HCT116 (cell line): Measurements from ENCODE around the gene AIRE. TPM values are rescaled to one million over a fixed set of nuclear protein-coding genes. Genes with fewer than 3 reads are reported as not detected.

ENCODE experiments used
- ATAC-seq: fragments of 200-7000 bp; cut with Tn5 transposase; 2 replicates; pipeline ENCODE4 v1.9.1; 2020; ENCODE audit warnings: mild to moderate bottlenecking, moderate library complexity
- BruUV-seq: library from RNA; stranded (reverse); fragments of 400-500 nt; replicated peaks from 2 replicates; lab custom pipeline; 2021; lab: Mats Ljungman, UMichigan
- CTCF ChIA-PET: fragments of 300-600 bp; sonication (Branson Sonifier 250); formaldehyde crosslinking; loops from one replicate; lab custom pipeline; 2021; ENCODE audit warnings: antibody characterized with exemption; lab: Charles Lee
- POLR2A ChIA-PET: fragments of 300-600, 350-600 bp; sonication (Branson Sonifier 250); formaldehyde crosslinking; loops from one replicate; lab custom pipeline; 2021; ENCODE audit warnings: antibody characterized with exemption; lab: Charles Lee
- RAD21 ChIA-PET, 2 experiments: fragments of 300-600 bp; sonication (Branson Sonifier 250); formaldehyde crosslinking; loops; one replicate each; lab custom pipeline; 2023; ENCODE audit warnings: low total read pairs in 2 of 2; ENCODE audit not compliant: uncharacterized antibody in 2 of 2, unreplicated experiment in 2 of 2, low non-redundant PET in 1 of 2; lab: Charles Lee
- DNase-seq: peaks from one replicate; pipeline ENCODE4 v3.0.0-alpha.2; 2010; ENCODE audit warnings: low read depth, low spot score
- H2AFZ ChIP-seq: fragments of 200-600 bp; shearing (Covaris generic), sonication (generic); 2 replicates; pipeline ENCODE4 v1.6.1; 2017; ENCODE audit warnings: low read depth, mixed run types, mixed read lengths, antibody characterized with exemption, low read length; ENCODE audit not compliant: poor library complexity, severe bottlenecking
- H3K27ac ChIP-seq: 2 replicates; pipeline ENCODE4 v1.5.1; 2012; ENCODE audit warnings: low read depth, low read length
- H3K27me3 ChIP-seq: fragments of 200-600 bp; sonication (generic); 2 replicates; pipeline ENCODE4 v1.6.1; 2016; ENCODE audit warnings: mixed run types, low read length, mixed read lengths; ENCODE audit not compliant: insufficient read depth
- H3K36me3 ChIP-seq, 2 experiments: fragments of 200-500 bp in 1 of 2; fragments of 200-600 bp in 1 of 2; sonication (Bioruptor generic) in 1 of 2; sonication (generic) in 1 of 2; 2 replicates each; pipeline versions ENCODE4 v1.5.1 to v1.6.1; 2014 to 2016; ENCODE audit warnings: low read length in 2 of 2, inconsistent platforms in 1 of 2, mixed read lengths in 1 of 2, mixed run types in 1 of 2; ENCODE audit not compliant: insufficient read depth in 2 of 2, control insufficient read depth in 1 of 2
- H3K4me1 ChIP-seq, 2 experiments: fragments of 200-600 bp in 1 of 2; sonication (generic) in 1 of 2; 2 replicates each; pipeline versions ENCODE4 v1.5.1 to v1.6.1; 2012 to 2017; ENCODE audit warnings: low read length in 2 of 2, inconsistent platforms in 1 of 2, mild to moderate bottlenecking in 1 of 2, mixed read lengths in 1 of 2, mixed run types in 1 of 2, moderate library complexity in 1 of 2; ENCODE audit not compliant: insufficient read depth in 2 of 2, control insufficient read depth in 1 of 2
- H3K4me2 ChIP-seq: fragments of 200-600 bp; sonication (generic); 2 replicates; pipeline ENCODE4 v1.6.1; 2017; ENCODE audit warnings: mixed run types, low read length, mixed read lengths
- H3K4me3 ChIP-seq, 2 experiments: fragments of 200-600 bp in 1 of 2; sonication (generic) in 1 of 2; replicated peaks in 1 of 2; 2 replicates each; pipeline ENCODE4 v1.5.1; 2011 to 2016; ENCODE audit warnings: low read length in 2 of 2, control low read depth in 1 of 2, low read depth in 1 of 2, mild to moderate bottlenecking in 1 of 2, mixed read lengths in 1 of 2, mixed run types in 1 of 2
- H3K79me2 ChIP-seq: fragments of 200-600 bp; sonication (generic); 2 replicates; pipeline ENCODE4 v1.6.1; 2017; ENCODE audit warnings: mild to moderate bottlenecking, mixed run types, low read length, moderate library complexity, mixed read lengths; ENCODE audit not compliant: insufficient read depth
- H3K9ac ChIP-seq: fragments of 200-600 bp; sonication (generic); 2 replicates; pipeline ENCODE4 v1.6.1; 2016; ENCODE audit warnings: low read length, mixed read lengths
- H3K9me2 ChIP-seq: fragments of 200-600 bp; sonication (generic), shearing (Covaris generic); 2 replicates; pipeline ENCODE4 v1.6.1; 2017; ENCODE audit warnings: mixed run types, mild to moderate bottlenecking, moderate library complexity; ENCODE audit not compliant: insufficient read depth
- H3K9me3 ChIP-seq, 2 experiments: fragments of 200-500 bp in 1 of 2; fragments of 200-600 bp in 1 of 2; sonication (Bioruptor generic) in 1 of 2; sonication (generic) in 1 of 2; 2 replicates each; pipeline ENCODE4 v1.6.1; 2014 to 2017; ENCODE audit warnings: low read length in 2 of 2, mixed read lengths in 2 of 2, inconsistent platforms in 1 of 2, low read depth in 1 of 2, mild to moderate bottlenecking in 1 of 2, mixed run types in 1 of 2, moderate library complexity in 1 of 2; ENCODE audit not compliant: control insufficient read depth in 1 of 2, insufficient read depth in 1 of 2
- H4K20me1 ChIP-seq: fragments of 200-600 bp; sonication (generic), shearing (Covaris generic); 2 replicates; pipeline ENCODE4 v1.6.1; 2017; ENCODE audit warnings: mixed run types, mild to moderate bottlenecking, moderate library complexity; ENCODE audit not compliant: insufficient read depth
- ATF3 ChIP-seq: IDR thresholded peaks from 2 replicates; pipeline ENCODE4 v1.6.1; 2012
- CBX3 ChIP-seq: IDR thresholded peaks from 2 replicates; pipeline ENCODE4 v1.6.1; 2012; ENCODE audit warnings: low read depth
- CEBPB ChIP-seq: IDR thresholded peaks from 2 replicates; pipeline ENCODE4 v1.6.1; 2012; ENCODE audit warnings: low read depth
- EGR1 ChIP-seq: IDR thresholded peaks from 2 replicates; pipeline ENCODE4 v1.6.1; 2012; ENCODE audit warnings: low read depth
- ELF1 ChIP-seq: IDR thresholded peaks from 2 replicates; pipeline ENCODE4 v1.6.1; 2012; ENCODE audit warnings: low read depth, borderline replicate concordance
- EZH2 ChIP-seq: fragments of 200-600 bp; sonication (generic); IDR thresholded peaks from 2 replicates; pipeline ENCODE4 v1.6.1; 2017; ENCODE audit warnings: antibody characterized with exemption, mixed run types
- EZH2phosphoT487 ChIP-seq: fragments of 200-600 bp; IDR thresholded peaks from 2 replicates; pipeline ENCODE4 v1.6.1; 2018; ENCODE audit warnings: antibody characterized with exemption, borderline replicate concordance
- FOSL1 ChIP-seq: IDR thresholded peaks from 2 replicates; pipeline ENCODE4 v1.6.1; 2012; ENCODE audit warnings: low read depth
- POLR2A ChIP-seq: IDR thresholded peaks from 2 replicates; pipeline ENCODE4 v1.7.0; 2011; ENCODE audit warnings: borderline replicate concordance; ENCODE audit not compliant: insufficient read depth, insufficient read length; ENCODE audit errors: extremely low read depth
- POLR2AphosphoS5 ChIP-seq: IDR thresholded peaks from 2 replicates; pipeline ENCODE4 v1.6.1; 2011; ENCODE audit warnings: mild to moderate bottlenecking, low read depth, low read length, moderate library complexity
- RAD21 ChIP-seq: IDR thresholded peaks from 2 replicates; pipeline ENCODE4 v1.6.1; 2012; ENCODE audit warnings: low read depth, mild to moderate bottlenecking
- REST ChIP-seq: IDR thresholded peaks from 2 replicates; pipeline ENCODE4 v1.6.1; 2012; ENCODE audit warnings: low read depth
- SP1 ChIP-seq: IDR thresholded peaks from 2 replicates; pipeline ENCODE4 v1.6.1; 2012; ENCODE audit warnings: low read depth
- SRF ChIP-seq: IDR thresholded peaks from 2 replicates; pipeline ENCODE4 v1.6.1; 2012; ENCODE audit warnings: low read depth
- TCF7L2 ChIP-seq: IDR thresholded peaks from 2 replicates; pipeline ENCODE4 v1.7.0; 2011; ENCODE audit warnings: borderline replicate concordance, inconsistent platforms; ENCODE audit not compliant: insufficient read depth, insufficient read length; ENCODE audit errors: extremely low read depth
- YY1 ChIP-seq: IDR thresholded peaks from 2 replicates; pipeline ENCODE4 v1.6.1; 2011; ENCODE audit warnings: low read length, low read depth, moderate library complexity, mild to moderate bottlenecking; ENCODE audit not compliant: insufficient replicate concordance; ENCODE audit errors: extremely low read depth
- ZNF274 ChIP-seq: fragments of 200-500 bp; sonication (Bioruptor generic); IDR thresholded peaks from 2 replicates; pipeline ENCODE4 v1.6.1; 2014; ENCODE audit warnings: mild to moderate bottlenecking, low read depth, low read length, inconsistent platforms
- intact Hi-C: fragments of 100-400 bp; cut with micrococcal nuclease; formaldehyde crosslinking; loops from 2 replicates; pipeline ENCODE4 v1.10.0; 2022
- total RNA-seq: library from RNA; stranded (reverse); gene quantifications from one replicate; pipeline ENCODE4 v1.2.1, GENCODE V29; 2021; ENCODE audit not compliant: unreplicated experiment
- TF ChIP-seq, protein P1 (sequence below): IDR thresholded peaks from 2 replicates; pipeline ENCODE4 v1.6.1; 2012
- TF ChIP-seq, protein P2 (sequence below): IDR thresholded peaks from 2 replicates; pipeline ENCODE4 v1.6.1; 2011; ENCODE audit warnings: mild to moderate bottlenecking, low read length, moderate library complexity; ENCODE audit not compliant: insufficient replicate concordance; ENCODE audit errors: extremely low read depth
- TF ChIP-seq, protein P3 (sequence below), 3 experiments: fragments of 200-600 bp in 1 of 3; sonication (generic) in 1 of 3; IDR thresholded peaks in 2 of 3; conservative IDR thresholded peaks in 1 of 3; 2 replicates each; pipeline ENCODE4 v1.5.1; 2012 to 2017; ENCODE audit warnings: low read depth in 2 of 3, low read length in 2 of 3, antibody characterized with exemption in 1 of 3, borderline replicate concordance in 1 of 3, control low read depth in 1 of 3, mild to moderate bottlenecking in 1 of 3, mixed read lengths in 1 of 3, mixed run types in 1 of 3, moderate library complexity in 1 of 3; ENCODE audit not compliant: insufficient read depth in 1 of 3

Gene AIRE
- total RNA-seq, 1 experiment from 2014 or later, result not detected

DNA sequence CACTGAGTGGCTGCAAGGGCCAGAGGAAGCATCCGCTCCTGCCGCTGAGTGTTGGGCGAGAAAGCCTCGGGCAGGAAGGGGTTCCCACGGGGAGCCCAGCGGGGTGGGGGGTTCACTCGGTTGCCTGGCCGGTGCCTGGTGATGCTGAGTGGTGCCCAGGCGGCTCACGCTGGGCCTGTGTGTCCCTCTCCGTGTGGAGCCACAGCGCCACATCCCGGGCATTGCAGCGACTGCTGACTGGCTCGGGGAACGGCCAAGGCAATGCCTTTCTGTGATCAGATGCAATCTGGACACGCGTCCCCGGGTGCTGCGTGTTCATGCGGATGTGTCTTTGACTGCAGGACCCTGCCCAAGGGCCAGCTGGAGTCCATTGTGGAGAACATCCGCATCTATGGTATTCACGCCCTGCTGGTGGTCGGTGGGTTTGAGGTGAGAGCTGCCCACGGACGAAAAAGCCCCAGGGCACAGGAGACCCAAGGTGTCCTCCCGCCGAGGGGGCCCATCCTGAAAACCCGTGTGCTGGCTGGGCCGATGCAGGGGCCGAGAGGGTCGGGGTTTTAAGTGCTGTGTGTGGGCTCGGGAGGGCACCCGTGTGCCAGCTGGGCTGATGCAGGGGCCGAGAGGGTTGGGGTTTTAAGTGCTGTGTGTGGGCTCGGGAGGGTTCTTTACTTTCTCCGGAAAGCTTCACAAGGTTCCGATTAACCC lies 37.1 kb downstream of the AIRE start:
- Histone ChIP-seq H3K27me3 (no peaks in the 10 kb centered on the region), H3K4me3 (no peak overlapping the region), H2AFZ (no peak overlapping the region), H3K4me1 (no peaks in the 10 kb centered on the region), H4K20me1 (no peaks in the 10 kb centered on the region), H3K9me3 (no peaks in the 10 kb centered on the region), H3K36me3 (no peaks in the 10 kb centered on the region; a peak in 1 of 4 replicates), H3K9me2 (no peaks in the 10 kb centered on the region), H3K27ac (no peak overlapping the region), H3K9ac (no peak overlapping the region), H3K79me2 (no peaks in the 10 kb centered on the region), H3K4me2 (no peak overlapping the region)
- RAD21 ChIA-PET, result no interaction called here
- ATAC-seq, result no peak
- no peak for DNase-seq
- CTCF ChIA-PET, result no interaction called here
- POLR2A ChIA-PET, result no interaction called here
- no TSS peak for BruUV-seq
- TF ChIP-seq ELF1 (no peak), SRF (no peak), ZNF274 (no peak), TCF7L2 (no peak), POLR2AphosphoS5 (no peak), EZH2phosphoT487 (no peak), YY1 (no peak), ATF3 (no peak), EGR1 (no peak), FOSL1 (no peak), REST (no peak), EZH2 (no peak), CBX3 (no peak), CEBPB (no peak), SP1 (no peak), POLR2A (no peak), RAD21 (no peak)
- TF ChIP-seq, protein P1, sequence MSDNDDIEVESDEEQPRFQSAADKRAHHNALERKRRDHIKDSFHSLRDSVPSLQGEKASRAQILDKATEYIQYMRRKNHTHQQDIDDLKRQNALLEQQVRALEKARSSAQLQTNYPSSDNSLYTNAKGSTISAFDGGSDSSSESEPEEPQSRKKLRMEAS, result no peak
- TF ChIP-seq, protein P2, sequence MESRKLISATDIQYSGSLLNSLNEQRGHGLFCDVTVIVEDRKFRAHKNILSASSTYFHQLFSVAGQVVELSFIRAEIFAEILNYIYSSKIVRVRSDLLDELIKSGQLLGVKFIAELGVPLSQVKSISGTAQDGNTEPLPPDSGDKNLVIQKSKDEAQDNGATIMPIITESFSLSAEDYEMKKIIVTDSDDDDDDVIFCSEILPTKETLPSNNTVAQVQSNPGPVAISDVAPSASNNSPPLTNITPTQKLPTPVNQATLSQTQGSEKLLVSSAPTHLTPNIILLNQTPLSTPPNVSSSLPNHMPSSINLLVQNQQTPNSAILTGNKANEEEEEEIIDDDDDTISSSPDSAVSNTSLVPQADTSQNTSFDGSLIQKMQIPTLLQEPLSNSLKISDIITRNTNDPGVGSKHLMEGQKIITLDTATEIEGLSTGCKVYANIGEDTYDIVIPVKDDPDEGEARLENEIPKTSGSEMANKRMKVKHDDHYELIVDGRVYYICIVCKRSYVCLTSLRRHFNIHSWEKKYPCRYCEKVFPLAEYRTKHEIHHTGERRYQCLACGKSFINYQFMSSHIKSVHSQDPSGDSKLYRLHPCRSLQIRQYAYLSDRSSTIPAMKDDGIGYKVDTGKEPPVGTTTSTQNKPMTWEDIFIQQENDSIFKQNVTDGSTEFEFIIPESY, result no peak
- TF ChIP-seq, protein P3, sequence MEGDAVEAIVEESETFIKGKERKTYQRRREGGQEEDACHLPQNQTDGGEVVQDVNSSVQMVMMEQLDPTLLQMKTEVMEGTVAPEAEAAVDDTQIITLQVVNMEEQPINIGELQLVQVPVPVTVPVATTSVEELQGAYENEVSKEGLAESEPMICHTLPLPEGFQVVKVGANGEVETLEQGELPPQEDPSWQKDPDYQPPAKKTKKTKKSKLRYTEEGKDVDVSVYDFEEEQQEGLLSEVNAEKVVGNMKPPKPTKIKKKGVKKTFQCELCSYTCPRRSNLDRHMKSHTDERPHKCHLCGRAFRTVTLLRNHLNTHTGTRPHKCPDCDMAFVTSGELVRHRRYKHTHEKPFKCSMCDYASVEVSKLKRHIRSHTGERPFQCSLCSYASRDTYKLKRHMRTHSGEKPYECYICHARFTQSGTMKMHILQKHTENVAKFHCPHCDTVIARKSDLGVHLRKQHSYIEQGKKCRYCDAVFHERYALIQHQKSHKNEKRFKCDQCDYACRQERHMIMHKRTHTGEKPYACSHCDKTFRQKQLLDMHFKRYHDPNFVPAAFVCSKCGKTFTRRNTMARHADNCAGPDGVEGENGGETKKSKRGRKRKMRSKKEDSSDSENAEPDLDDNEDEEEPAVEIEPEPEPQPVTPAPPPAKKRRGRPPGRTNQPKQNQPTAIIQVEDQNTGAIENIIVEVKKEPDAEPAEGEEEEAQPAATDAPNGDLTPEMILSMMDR (IDR thresholded peaks at IDR 0.05 in 2 of 3, conservative IDR thresholded peaks at IDR 0.05 in 1 of 3; ENCODE audit: borderline replicate concordance in 1 of 3, insufficient read depth in 1 of 3, low read depth in 2 of 3, low read length in 2 of 3), result no peak
- intact Hi-C loops, result no loop called here
